HG03432 (cell line): ENCODE results near the gene YARS1.
A peak's percentile ranks its signal among the peaks of the same experiment; 100 is the strongest.

Source experiments
- ATAC-seq: cut with Tn5 transposase; IDR thresholded peaks from one replicate; pipeline ENCODE4 v1.9.1; 2021; ENCODE audit warnings: mild to moderate bottlenecking, moderate library complexity; ENCODE audit not compliant: unreplicated experiment

Gene YARS1

DNA sequence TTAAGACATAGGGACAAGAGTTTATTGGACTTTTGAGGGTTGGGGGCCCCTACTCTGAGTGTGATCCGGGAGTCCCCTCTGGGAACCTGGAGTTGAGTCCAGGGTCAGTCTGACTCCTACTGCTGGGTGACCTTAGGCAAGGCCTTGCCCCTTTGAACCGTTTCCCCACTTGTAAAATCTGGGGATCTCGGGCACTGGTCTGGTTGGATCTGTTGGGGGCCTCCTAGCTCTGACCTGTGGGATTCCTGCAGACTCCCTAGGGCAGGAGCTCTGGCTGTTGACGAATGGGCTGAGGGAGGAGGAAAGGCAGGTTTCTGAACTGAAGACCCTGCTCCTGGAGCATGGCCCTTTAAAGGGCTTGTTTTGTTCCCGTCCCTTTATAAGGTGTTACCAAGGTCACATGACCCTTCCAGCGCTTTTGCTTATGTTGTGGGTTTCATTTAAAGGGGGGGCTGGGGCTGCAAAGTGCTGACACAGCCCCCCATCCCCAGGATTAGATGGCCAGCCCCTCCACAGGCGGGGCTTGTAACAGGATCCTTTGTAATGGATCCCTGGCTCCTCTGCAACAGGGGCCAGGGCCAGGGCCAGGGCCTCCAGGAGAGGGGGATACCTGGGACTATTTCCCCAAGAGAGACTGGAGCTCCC, 50.7 kb downstream of the YARS1 start:
- ATAC-seq: no peak

DNA sequence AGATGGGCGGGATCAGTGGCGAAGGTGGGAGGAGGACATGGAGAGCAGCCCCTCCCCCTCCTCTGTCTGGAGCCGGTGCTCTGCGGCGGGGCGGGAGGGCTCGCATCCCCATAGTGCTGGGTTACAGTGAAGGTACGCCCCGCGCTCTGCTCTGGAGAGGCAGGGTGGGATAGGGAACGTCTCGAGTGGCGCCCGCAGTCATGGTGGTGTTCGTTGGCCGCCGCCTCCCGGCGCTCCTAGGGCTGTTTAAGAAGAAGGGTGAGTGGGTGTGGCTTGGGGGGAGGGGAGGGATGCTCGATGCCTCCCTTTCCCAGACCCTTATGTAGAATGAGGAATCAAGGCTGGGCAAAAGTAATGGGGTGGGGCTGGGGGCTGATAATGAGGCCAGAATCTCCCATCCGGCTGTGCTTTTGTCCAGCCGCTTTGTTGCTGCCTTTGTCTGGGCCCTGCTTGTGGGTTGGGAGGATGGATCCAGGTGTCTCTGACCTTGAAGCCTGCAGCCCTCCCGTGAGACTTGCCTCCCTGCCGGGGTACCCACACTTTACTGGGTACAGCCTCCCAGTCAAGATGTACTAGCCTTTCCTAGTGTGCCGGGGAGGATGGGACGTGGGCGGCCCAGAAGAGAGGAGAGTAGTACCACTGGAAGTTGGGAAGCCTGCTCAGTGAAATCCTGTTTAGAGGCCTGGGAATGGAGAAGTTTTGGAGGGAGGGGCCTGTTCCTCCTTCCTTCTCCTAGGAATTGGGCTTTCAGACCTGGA, 51.4 kb downstream of the YARS1 start:
- no peak for ATAC-seq

DNA sequence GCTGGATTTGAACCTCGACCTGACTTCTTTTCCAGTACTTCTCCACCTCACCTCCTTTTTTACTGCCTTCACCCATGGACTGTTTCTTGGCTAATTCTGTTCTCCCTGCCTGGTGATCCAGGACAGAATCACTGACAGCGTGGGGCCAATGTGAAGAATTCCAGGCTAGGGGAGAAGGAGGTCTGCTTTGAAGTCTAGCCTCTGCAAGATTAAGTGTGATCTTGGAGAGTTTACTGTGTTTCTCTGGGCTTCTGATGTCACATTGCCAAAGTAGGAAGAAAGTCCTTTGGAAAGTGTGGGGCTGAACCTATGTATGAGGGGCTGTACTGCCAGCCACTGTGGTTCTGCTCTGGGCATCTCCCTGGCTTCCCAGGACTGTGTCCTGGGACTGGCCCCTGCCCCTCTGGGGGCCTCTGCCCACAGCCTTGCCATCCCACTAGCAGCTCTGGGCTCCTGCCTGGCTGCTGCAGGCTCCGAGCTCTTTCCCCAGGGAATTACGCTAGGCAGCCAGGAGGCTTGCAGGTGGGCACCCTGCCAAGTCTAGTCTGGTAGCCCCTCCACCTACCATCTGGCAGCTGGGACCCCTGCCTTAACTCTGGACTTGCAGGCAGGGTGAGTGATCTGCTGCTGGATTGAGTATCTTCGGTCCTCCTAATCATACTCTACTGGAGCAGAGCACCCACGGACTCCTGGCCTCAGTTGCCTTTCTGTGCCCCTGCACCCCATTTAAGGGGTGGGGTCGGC, 52.2 kb downstream of the YARS1 start:
- ATAC-seq: no peak

DNA sequence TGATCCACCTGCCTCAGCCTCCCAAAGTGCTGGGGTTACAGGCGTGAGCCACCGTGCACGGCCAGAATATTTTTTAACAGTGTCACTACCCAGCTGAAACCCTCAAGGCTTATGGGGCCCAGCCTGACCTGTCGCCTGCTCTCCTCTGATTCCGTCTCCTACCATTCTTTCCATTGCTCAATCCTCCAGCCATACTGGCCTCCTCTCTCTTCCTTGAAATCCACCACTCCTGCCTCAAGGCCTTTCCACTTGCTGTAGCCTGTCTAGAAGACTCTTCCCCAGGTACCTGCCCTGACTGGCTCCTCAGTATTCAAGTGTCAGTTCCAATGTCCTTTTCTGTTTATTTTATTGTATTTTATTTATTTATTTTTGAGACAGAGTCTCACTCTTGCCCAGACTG, 53.9 kb downstream of the YARS1 start:
- no peak for ATAC-seq

DNA sequence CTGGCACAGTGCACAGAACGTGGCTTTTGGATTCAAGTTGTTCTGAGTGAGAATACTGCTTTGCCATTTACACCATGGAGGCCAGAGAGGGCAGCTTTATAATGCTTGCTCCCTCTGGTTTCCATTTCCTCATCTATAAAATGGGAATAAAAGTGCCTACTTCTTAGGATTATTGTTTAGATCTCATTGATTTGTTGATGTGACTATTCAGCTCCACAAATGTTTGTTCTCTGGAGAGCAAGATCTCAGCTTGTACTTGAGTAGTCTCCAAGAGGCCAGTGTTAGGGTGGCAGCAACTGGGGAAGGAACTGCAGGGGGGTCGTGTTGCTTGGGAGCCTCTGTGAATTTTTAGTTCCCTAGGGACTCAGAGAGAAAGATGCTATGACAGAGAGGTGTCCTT, 55.2 kb downstream of the YARS1 start:
- ATAC-seq: no peak

DNA sequence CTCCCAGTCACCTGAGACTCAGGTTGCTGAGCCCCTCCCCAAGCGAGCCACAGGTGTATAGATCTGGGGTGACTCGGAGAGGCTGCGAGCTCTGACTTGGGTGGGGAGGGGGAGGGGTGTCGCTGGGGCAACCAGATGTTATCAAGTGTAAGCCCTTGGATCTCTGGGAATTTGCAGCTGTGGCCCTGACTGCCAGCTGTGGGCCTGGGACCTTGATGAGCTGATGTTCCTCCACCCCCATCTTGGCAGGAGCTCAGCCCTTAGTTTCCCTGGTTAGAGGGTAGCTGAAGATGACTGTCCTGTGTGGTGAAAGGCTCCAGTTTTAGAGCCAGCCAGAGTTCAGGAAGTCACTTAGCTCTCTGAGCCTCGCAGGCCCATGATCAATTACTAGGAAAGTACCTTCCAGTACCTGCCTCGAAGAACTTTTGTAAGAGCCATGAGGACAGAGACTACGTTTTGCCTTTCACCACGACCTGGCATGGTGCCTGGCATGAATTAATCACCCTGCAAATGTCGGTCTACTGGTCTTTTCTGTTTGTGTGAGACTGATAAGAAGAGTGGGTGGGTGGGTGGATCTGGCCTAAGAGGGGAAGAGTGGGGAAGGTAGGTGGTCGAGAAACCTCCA, 55.8 kb downstream of the YARS1 start:
- no peak for ATAC-seq

DNA sequence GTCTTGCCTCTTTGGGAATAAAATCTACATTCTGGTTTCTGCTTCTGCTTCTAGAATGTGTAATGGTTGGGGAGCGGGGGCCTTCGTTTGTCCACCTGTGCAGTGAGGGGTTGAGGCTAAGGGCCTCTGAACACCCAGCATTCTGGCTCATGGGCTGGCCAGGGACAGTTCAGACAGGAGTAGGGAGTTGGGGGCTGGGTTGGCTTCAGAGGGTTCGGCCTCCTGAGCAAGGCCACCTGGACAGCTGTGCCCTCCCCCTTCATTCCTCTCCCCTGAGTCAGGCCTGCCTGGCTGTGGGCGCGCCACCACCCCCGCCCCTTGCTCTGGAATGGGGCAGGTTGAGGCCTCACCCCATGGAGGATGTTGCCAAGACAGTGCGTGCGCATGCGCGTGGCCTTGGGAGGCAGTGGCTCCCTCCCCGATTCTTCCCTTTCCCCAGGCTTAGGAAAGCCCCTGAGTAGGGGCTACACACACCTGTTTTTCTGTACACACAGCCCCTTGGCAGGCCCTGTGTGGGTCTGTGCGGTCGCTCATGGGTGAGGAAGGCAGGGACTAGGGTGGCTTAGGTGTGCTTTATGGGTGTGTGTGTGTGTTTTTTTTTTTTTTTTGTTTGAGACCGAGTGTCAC, 57.0 kb downstream of the YARS1 start:
- no peak for ATAC-seq

DNA sequence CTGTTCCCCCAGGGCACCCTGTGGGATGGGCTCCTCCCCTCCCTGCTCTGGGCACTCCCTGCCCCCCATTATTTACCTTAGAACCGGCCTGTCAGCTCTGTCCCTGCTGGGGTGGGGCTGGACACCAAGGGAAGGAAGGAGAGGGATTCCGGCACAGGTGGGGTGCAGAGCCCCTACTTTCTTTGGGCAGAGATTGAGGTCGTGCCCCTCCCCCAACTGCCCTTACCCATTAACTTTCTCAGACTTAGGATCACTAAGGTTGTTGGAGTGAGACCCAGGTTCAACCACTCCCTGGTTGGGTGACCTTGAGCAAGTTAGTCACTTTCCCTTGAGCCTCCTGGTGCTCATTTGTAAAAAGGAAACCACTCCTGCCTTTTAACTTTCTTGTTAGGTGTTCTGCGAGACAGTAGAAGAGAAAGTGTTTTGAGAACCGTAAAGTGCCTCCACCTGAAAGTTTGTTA, 57.6 kb downstream of the YARS1 start:
- ATAC-seq: no peak

DNA sequence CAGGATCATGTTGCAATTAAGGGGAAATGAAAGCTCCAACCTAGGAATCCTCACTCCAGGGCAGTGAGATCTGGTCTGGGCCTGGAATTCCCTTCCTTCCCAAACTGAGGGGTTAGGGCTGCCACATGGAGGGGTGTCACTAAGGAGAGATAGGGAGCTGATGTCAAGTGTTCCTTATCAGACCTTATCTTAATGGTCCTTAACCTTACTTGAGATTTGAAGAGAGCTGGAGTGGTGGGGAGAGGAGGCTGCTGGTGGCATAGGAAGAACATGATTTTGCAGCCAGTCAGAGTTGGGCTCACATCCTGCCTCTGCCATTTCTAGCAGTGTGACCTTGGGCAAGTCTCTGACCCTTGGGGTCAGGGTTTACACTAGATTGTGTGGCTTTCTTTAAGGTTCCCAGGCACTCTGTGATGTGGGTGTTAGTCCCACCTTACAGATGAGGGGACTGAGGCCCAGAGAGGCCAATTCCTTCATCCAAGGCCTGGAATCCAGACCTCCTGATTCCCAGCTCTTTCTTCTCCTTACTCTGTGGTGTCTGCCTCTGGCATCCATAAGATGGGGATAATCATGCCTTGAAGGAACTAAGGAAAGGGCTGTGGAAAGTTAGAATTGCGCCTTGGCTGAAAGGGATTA, 58.2 kb downstream of the YARS1 start:
- no peak for ATAC-seq

DNA sequence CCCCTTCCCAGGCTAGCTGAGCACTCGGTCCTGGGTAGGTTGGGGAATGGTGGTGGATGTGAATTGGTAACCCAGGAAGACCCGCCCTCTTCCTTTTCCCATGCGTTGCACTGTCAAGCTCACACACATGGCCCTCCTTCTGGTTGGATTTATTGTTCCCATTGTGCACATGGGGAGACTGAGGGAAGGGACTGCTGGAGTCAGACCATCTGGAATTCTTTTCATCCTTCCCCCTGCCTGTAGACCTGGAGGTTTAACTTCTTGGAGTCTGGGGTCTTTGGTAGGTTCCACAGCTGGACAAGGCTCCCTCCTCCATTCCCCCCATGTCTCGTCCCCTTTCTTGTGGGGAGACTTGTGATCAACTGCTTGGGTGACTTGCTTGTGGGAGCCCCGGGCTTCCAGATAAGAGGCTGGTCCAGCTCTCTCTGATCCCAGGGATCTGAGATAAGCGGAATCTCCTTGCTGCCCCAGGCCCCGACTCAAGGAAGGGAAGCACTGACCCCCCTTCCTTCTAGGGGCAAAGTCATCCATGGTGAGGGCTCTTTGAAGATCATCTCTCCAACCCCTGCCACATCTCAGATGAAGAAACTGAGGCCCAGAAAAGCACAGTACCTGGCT, 58.9 kb downstream of the YARS1 start:
- no peak for ATAC-seq

DNA sequence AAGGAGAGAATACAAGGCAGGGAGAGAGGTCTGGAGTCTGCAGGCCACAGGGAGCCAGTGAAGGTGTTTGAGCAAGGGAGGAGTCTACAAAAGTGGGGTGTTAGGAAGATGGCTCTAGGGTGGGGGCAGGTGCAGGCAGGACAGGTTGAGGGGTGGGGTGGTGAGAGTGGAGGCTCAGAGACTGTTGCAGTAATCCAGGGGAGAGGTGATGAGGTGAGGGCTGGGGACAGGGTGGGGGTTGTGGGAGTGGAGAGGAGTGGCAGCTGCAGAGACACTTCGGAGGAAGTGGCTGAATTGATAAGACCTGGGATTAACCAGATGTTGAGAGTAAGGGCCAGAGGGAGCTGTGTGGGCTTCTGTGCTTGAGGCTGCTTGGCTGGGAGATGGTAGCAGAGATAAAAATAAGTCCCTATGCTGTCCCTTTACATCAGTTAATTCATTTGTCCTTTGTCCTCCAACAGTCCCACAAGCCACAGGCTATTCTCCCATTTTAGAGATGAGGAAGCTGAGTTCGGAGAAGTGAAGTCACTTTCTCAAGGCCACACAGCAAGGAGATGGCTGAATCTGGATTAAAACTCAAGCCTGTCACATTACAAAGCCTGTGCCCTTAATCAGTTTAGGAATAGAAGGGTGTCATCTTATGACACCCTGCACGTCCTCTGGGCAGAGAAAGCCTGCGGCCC, 59.8 kb downstream of the YARS1 start:
- no peak for ATAC-seq

DNA sequence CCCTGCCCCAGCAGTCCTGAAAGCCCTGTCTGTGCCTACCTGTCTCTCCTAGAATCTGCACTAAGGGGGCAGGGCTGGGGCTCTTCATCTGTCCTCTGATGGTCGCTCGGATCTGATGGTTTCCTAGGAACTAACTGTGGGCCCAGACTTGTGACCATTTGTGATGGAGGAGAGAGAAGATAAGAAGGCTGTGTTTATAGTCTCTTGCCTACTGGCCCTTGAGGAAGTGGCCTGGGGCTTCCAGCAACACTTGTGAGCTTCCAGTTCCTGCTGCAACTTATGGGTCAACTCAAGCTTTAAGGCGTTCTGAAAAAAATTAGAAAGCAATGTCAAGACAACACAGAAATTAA, 61.4 kb downstream of the YARS1 start:
- no peak for ATAC-seq

DNA sequence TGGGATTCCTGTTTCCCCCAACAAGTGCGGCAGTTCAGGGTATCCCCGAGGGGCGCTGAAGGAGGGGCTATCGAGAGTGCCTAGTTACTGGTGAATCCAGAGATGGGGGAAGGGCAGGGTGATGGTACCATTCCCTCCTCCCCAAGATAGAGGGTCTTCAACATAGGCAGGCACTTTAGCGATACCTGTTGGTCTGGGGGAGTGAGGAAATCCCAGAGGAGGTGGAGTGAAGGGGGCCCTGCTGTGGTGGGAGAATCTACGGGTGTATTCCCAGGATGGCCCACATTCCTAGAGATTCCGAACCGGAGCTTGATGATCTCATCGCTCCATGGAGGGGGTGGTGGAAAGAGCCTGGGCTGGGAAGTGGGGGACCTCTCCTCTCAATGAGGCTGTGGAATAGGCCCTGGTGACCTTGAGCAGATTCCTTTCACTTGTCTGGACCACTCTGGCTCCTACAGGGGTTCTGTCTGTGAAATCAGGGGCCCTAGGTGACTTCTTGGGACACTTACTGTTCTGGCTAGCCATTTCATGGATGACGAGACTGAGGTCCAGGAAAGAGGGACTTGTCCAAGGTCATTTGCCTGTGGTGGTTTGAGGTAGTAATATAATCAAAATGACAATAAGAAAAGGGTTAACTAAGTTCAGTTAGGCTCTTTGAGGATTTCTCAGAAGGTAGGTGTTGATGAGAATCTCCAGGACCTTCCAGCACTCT, 61.9 kb downstream of the YARS1 start:
- no peak for ATAC-seq

DNA sequence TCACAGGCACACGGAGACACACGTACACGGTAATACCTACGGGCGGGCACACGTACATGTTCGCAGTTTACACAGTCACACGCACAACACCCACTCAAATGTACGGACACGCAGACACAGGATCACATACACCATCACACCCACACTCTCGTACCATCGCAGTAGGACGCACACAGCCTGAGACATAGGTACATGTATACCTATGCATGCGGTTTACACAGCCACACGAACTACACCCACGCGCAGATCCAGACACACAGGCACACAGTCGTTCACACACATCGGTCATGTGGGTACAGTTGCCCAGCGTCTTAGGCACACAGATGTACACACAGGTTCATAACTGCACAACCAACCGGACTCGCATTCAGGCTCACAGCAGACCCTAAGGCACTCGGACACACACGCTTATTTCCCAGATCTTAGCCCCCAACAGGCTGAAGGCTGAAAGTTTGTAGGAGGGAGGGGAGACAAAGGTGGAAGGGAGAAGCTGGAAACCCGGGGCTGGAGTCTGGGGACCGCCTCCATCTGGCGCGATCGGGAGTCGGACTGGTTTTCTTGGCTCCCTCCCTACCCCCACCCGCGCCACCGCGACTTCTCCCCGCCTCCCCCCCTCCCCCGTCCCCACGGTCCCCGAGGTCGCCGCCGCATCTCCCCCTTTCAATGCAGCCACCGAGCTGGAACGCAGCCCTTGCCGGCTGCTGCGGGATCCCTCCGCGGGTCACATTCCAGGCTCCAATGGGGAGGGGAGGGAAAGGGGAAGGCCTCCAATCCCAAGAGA, 62.7 kb downstream of the YARS1 start:
- peak; percentile 42 for ATAC-seq

DNA sequence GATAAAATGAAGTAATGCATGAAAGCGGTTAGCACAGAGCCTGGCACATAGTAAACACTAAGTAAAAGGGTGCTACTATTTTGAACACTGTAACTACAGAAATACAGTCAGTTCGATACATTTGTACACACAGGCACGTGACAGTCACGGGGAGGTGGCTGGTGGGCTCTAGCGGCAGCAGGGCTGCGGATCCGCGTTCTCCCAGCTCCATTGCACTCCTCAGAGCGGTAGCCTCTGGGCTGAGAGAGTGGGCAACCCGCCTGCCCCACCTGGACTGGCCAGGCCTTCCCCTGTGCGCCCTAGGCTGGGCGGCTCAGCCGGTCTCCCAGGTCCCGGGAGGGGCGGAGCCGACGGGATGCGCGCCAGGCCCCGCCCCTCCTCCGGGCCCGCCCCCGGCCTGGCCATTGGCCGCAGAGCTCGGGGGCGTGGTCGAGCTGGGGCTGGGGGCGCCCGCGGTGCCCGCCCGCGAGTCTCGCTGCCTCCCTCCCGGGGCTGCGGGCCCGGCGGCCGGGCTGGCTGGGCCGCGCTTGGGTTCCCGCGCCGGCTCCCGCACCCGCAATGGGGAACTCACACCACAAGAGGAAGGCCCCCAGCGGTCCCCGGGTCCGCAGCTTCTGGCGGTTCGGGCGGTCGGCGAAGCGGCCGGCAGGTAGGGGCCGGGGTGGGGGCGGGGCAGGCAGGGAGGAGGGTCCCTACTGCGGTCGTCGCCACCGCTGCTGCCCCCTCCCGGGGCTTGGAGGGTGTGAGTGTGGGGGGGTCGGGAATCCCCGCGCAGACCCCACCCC, 63.4 kb downstream of the YARS1 start:
- peak; percentile 72 for ATAC-seq

DNA sequence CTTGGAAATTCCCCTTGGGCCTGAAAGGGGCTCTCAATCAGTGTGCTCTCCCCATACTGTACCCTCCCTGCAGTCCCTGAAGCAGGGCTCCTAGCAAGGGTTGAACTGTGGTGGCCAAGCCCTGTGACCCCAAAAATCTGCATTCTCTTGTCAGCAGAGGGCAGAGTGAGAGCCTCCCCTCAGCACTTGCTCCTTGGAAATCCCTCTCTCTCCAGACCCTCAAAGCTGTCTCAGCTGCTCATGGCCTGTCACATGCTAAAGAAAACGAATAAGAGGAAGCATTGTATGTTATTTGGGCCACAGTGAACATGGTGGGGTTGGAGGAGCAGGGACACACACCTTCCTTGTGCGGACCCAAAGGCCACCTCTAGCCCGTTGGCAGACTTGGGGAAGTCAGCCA, 67.4 kb downstream of the YARS1 start:
- ATAC-seq: no peak

DNA sequence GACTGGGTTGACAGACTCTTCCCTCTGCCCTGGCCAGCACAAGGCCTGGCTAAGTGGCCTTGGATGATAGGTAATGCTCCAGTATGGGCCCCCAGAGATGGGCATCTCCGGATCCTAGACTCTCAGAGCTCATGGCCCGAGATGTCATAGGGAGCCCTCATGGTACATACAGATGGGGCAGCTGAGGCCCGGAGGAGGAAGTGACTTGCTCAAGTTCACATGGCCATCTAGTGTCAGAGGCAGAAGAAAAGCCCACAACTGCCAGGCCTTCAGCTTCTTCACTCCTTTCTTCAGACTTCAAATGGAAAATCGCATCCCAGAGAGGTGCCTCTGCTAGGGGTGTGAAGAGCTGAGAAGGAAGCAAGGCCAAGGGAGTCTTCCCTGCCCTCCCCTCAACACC, 67.8 kb downstream of the YARS1 start:
- ATAC-seq: no peak
